Regular cardiac myocyte (primary cell): Measurements from ENCODE around the gene S1PR2. TPM values are rescaled to one million over a fixed set of nuclear protein-coding genes. Genes with fewer than 3 reads are reported as not detected.

Experiments used
- total RNA-seq: library from RNA; depleted of rRNA; stranded (reverse); fragments of >200 nt; gene quantifications from 2 replicates; pipeline ENCODE4 v1.2.3, GENCODE V29; 2014

Gene S1PR2
- total RNA-seq = 11.0 and 13.6 TPM in 2 replicates

GRCh38 chr19:10230861-10231611 lies at the start of gene S1PR2:
S1PR2 (minus strand) TSS chr19:10231331; CDS start chr19:10224905, 6,426 bp downstream.

GRCh38 chr19:10270616-10271394 lies 39.7 kb upstream of the S1PR2 start, which contains the start of gene ICAM1:
ICAM1 (plus strand) TSS chr19:10271120; CDS start chr19:10271160, 40 bp downstream.

GRCh38 chr19:10251792-10252694 lies 20.9 kb upstream of the S1PR2 start, which contains the start of gene MRPL4:
MRPL4 (plus strand) TSS chr19:10252214; CDS start chr19:10252254, 40 bp downstream.

GRCh38 chr19:10194500-10195198 lies 36.5 kb downstream of the S1PR2 start, which contains the start of gene DNMT1:
DNMT1 (minus strand) TSS chr19:10194953; CDS start chr19:10194899, 54 bp downstream.

Other genes starting within 250 kb of the S1PR2 start
- 4.0 and 18.6 TPM in 2 replicates for gene COL5A3, start 220.8 kb downstream of the S1PR2 start, total RNA-seq
- not detected in 2 replicates for gene RDH8, start 217.8 kb downstream of the S1PR2 start, total RNA-seq
- 12.1 and 25.1 TPM in 2 replicates for gene SHFL, start 145.0 kb downstream of the S1PR2 start, total RNA-seq
- gene ANGPTL6, start 128.7 kb downstream of the S1PR2 start, total RNA-seq = 0.19 and 1.4 TPM in 2 replicates
- gene PPAN, start 125.0 kb downstream of the S1PR2 start, total RNA-seq = 36.1 and 61.2 TPM in 2 replicates
- gene P2RY11, start 119.6 kb downstream of the S1PR2 start, total RNA-seq = 2.3 and 3.8 TPM in 2 replicates
- 285 and 382 TPM in 2 replicates for gene EIF3G, start 111.4 kb downstream of the S1PR2 start, total RNA-seq
- 19.2 and 91.1 TPM in 2 replicates for gene DNMT1, start 36.4 kb downstream of the S1PR2 start, total RNA-seq
- gene MRPL4, start 20.9 kb upstream of the S1PR2 start, total RNA-seq = 10.7 and 36.0 TPM in 2 replicates
- 5.2 and 23.1 TPM in 2 replicates for gene ICAM1, start 39.8 kb upstream of the S1PR2 start, total RNA-seq
- 0.85 and 0.96 TPM in 2 replicates for gene ICAM4, start 55.6 kb upstream of the S1PR2 start, total RNA-seq
- gene ICAM5, start 58.6 kb upstream of the S1PR2 start, total RNA-seq = 0.96 and 3.9 TPM in 2 replicates
- gene ZGLP1, start 78.5 kb upstream of the S1PR2 start, total RNA-seq = 0.38 and 1.1 TPM in 2 replicates
- gene FDX2, start 84.7 kb upstream of the S1PR2 start, total RNA-seq = 14.4 and 23.4 TPM in 2 replicates
- gene RAVER1, start 102.2 kb upstream of the S1PR2 start, total RNA-seq = 4.2 and 11.3 TPM in 2 replicates
- gene ICAM3, start 108.3 kb upstream of the S1PR2 start, total RNA-seq = 7.0 and 12.1 TPM in 2 replicates
- 60.6 and 101 TPM in 2 replicates for gene TYK2, start 149.2 kb upstream of the S1PR2 start, total RNA-seq
- gene CDC37, start 172.2 kb upstream of the S1PR2 start, total RNA-seq = 193 and 304 TPM in 2 replicates
- 2.5 and 2.8 TPM in 2 replicates for gene PDE4A, start 189.2 kb upstream of the S1PR2 start, total RNA-seq